Cerebellar nuclear complex (tissue), 1 donor: ENCODE results near the gene ATAD5.
"Not testable (repeated sequence)": the region's sequence is repeated elsewhere in the genome, so short reads cannot be mapped to it uniquely, and the experiment has no call there.

Experiments
- DNase-seq, 2 experiments: peaks; one replicate each; lab custom pipeline; 2025; lab: John Stamatoyannopoulos, UW

ATAD5 gene, protein sequence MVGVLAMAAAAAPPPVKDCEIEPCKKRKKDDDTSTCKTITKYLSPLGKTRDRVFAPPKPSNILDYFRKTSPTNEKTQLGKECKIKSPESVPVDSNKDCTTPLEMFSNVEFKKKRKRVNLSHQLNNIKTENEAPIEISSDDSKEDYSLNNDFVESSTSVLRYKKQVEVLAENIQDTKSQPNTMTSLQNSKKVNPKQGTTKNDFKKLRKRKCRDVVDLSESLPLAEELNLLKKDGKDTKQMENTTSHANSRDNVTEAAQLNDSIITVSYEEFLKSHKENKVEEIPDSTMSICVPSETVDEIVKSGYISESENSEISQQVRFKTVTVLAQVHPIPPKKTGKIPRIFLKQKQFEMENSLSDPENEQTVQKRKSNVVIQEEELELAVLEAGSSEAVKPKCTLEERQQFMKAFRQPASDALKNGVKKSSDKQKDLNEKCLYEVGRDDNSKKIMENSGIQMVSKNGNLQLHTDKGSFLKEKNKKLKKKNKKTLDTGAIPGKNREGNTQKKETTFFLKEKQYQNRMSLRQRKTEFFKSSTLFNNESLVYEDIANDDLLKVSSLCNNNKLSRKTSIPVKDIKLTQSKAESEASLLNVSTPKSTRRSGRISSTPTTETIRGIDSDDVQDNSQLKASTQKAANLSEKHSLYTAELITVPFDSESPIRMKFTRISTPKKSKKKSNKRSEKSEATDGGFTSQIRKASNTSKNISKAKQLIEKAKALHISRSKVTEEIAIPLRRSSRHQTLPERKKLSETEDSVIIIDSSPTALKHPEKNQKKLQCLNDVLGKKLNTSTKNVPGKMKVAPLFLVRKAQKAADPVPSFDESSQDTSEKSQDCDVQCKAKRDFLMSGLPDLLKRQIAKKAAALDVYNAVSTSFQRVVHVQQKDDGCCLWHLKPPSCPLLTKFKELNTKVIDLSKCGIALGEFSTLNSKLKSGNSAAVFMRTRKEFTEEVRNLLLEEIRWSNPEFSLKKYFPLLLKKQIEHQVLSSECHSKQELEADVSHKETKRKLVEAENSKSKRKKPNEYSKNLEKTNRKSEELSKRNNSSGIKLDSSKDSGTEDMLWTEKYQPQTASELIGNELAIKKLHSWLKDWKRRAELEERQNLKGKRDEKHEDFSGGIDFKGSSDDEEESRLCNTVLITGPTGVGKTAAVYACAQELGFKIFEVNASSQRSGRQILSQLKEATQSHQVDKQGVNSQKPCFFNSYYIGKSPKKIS (N-terminal part only)

DNA sequence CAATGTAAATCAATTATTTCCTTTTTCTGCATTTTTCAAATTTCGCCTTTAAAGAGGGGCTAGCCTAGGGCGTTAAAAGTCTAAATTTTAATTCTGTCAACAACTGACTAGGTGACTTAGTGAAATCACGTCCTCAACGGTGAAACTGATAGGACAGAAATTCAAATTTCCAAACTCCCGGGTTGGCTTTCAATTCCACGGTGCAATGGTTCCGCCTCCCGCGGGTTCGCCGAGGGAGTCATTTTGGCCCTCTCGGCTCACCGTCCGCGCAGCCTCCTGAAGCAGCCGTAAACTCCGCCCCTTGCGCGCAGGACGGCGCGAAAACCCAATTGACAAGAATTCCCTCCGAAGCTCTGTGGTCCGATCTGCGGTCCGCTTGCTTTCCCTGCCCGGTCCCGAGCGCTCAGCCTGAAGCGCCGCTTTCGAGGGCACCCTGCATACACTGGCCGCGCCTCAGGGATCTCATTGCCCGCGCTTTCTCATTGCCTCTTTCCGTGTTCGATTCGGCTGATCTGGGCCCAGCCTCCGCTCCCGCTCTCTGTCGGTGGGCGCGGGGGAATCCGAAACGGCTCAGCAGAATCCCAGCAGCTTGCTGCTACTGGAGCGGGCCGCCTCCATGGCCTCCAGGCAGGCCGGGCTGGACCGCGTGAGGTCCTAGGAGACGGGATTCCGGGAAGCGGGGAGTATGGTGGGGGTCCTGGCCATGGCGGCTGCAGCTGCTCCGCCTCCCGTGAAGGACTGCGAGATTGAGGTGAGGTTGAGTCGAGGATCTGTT lies at the start of gene ATAD5:
TSS of gene ATAD5 (plus strand) at position 304 of the 775 bp plus-strand sequence. CDS start at position 686, 382 bp downstream.
- DNase-seq: peak in 1 of 2 experiments; percentile 77

- DNase-seq: no peak
These were observed 49.6 kb upstream of the ATAD5 start for GRCh38 chr17:30782206-30782605.

DNA sequence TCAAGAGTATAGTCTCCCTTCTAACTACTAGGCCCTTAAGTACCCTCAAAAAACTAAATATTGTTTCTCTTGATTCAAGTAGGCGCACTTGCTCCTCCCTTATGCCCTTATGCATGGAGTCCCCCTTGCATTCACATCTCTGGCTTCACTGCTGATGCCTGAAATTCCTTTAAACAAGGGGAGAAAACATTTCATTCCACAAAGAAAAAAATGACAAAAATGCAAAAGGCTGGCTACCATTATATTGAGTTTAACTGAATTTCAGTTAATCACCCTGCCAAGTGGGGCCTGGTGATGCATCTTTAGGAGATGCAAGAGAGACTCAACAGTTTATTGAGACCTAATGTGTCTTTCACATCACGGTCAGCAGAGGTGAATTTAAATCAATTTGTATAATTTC lies 42.8 kb upstream of the ATAD5 start:
- no peak for DNase-seq

- no peak for DNase-seq
These were observed 41.5 kb upstream of the ATAD5 start for GRCh38 chr17:30790279-30790678.

DNA sequence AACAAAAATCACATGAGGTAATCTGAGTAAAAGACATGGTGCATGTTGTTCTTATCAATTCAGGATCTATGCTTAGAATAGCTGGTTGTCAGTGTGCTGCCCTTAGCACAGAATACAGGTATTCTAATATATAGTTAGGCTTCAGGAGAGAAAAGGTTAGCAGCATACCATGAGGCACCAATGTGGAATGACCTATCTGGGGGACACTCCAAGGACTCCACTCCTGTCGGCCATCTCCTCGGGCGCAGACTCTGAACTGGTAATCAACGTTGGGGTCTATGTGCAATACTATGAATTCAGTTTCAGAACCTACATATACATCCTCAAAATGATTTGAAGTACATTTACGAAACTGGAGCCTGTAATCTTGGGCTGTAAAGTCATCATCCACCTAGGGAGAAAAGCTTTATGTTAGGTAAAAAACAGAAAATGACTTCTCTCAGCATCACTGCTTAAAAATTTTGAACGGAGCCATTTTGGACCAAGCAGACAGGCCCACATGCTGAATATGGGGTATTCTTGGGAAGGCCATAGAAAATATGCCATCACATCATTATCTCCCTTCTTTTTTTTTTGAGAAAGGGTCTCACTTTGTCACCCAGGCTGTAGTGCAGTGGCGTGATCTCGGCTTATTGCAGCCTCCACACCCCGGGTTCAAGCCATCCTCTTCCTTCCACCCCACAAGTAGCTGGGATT lies 38.3 kb upstream of the ATAD5 start:
- no peak for DNase-seq

- no peak for DNase-seq
These were observed 37.4 kb upstream of the ATAD5 start for GRCh38 chr17:30794372-30794771.

- no peak for DNase-seq
These were observed 35.8 kb upstream of the ATAD5 start for GRCh38 chr17:30796016-30796415.

DNA sequence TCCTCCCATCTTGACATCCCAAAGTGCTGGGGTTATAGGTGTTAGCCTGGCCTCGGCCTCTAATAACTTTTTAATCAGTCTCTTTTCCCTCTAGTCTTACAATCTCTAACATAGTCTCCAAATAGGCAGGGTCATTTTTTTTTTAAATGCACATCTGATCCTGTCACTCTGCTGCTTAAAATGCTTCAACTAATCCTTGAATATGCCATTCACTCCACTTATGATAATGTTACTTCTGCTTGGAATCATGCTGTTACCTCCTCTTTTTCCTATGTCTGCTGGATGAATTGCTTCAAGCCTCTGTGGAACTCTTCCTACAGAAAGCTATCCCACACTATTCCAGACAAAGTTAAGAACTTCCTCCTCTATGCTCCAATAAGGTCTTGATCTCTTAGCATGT lies 30.1 kb upstream of the ATAD5 start:
- DNase-seq: no peak

DNA sequence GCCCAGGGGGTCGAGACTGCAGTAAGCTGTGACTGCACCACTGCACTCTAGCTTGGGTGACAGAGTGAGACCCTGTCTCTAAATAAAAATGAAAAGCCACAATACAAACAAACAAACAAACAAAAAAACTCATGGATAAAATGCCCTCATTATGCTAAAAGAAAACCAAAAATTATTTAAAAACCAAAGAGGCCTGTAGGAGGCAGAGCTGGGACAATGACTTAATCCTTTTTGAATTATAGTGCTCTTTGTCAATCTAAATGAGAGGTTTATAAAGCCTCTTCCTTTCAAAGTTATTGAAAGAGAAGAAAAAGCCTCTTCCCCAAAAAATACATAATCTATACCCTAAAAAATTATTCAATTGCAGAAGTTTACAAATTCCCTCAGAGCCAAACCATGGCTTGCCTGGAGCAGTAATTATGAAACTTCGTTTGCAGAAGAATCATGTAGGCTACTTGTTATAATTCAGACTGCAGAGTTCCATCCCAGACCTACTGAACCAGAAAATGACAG lies 25.8 kb upstream of the ATAD5 start:
- DNase-seq: no peak

GRCh38 chr17:30807896-30808295 lies 23.9 kb upstream of the ATAD5 start:
- no peak for DNase-seq

DNA sequence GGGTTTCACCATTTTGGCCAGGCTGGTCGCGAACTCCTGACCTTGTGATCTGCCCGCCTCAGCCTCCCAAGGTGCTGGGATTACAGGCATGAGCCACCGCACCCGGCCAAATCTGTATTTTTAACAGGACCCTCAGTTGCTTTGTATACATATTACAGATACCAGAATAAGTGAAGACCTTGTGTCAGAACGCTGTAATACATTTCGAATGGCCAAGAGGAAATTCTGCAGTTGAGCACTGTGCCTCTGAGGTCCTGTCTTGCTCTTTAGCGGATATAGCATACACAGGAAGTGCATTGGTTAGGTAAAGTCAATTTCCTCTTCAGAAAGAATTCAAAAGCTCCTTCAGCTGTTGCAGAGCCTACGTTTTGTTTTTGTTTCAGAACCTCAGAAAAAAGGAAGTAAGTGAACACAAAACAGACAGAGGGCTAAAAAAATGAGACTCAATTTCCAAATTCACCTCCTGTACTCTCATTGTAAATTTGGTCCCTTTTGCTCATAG lies 22.9 kb upstream of the ATAD5 start:
- no peak for DNase-seq

DNA sequence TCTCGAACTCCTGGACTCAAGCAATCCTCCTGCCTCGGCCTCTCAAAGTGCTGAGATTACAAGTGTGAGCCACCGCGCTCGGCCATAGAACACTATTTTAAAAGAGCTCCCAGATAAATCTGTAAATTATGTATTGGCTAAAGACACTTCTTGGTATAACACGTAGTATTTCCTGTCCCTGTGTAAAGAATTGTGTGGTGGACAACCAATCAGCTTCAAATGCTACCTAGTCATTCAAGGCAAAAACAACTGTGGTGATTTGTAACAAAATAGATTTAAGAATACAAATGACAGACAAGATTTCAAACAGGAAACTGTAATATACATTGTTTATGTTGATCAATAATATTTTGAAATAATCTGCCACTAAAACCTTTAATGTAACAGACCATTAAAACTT lies 21.9 kb upstream of the ATAD5 start:
- no peak for DNase-seq

DNA sequence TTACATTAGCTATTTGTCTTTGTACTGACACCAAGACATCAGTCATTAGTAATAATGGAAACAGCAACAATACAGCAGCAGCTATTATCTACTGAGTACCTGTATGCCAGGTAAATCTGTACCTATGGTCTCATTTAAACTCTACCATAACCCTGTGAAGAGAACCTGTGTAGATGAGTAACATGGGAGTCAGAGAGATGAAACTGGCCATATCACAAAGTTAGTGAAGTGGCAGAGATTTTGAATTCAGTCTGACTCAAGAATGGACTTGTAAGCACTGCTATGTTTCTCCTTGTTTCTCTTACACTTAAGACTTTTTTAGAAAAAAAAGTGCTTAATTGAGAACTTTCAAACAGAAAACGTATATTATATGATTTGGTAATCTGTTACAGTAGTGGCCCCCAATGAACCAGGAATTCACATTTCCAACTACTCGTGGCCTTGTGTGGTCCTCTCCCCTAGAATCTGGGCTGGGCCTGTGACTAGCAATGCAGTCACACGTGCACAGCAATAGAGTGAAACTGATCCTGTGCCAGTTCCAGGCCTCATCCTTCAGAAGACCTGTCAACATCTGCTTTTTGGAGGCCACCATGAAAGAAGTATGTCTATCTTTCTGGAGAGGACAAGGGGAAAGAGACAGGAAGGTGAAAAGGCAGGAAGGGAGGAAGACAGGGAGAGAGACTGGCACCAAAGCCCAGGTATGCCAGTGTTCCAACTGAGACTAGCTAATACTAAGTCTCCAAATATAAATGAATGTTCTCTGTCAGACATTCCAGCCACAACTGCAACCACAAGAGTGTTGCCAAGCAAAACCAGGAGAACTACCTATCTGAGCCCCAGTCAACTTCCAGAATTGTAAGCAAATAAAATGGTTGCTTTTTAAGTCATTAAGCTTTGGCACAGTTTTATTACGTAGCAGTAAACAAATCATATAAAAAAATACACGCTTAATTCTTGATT lies 19.3 kb upstream of the ATAD5 start:
- DNase-seq: no peak

DNA sequence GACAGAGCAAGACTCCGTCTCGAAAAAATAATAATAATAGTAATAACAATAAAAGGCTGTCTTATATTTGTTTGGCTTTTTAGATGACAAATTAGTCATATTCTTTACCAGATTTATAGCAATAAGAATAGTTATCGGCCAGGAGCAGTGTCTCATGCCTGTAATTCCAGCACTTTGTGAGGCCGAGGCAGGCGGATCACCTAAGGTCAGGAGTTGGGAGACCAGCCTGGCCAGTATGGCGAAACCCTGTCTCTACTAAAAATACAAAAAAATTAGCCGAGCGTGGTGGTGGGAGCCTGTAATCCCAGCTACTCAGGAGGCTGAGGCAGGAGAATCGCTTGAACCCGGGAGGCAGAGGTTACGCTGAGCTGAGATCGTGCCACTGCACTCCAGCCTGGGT lies 17.5 kb upstream of the ATAD5 start:
- not testable (repeated sequence) for DNase-seq

DNA sequence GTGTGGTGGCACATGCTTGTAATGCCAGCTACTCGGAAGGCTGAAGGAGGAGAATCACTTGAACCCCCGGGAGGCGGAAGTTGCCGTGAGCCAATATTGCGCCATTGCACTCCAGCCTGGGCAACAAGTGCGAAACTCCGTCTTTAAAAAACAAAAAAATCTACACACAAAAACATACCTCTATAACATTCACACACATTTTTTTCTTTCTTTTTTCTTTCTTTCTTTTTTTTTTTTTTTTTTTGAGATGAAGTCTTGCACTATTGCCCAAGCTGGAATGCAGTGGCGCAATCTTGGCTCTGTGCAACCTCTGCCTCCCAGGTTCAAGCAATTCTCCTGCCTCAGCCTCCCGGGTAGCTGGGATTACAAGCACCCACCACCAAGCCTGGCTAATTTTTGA lies 16.9 kb upstream of the ATAD5 start:
- DNase-seq: not testable (repeated sequence)

DNA sequence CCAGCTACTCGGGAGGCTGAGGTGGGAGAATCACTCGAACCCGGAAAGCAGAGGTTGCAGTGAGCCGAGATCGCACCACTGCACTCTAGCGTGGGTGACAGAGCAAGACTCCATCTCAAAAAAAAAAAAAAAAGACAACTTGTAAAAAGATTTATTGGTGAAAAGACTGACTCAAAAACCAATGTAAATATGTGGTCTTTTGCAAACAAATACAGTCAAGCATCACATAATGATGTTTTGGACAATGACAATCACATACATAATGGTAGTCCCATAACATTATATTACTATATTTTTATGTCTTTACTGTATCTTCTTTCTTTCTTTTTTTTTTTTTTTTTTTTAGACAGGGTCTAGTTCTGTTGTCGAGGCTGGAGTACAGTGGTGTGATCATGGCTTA lies 15.6 kb upstream of the ATAD5 start:
- no peak for DNase-seq

- DNase-seq: no peak
These were observed 11.6 kb upstream of the ATAD5 start for GRCh38 chr17:30819971-30820705.

- DNase-seq: no peak
These were observed 9.7 kb upstream of the ATAD5 start for GRCh38 chr17:30821871-30822723.
